Neural cell (in vitro differentiated cells): ENCODE data around the gene TRABD2B. TPM values are rescaled to one million over a fixed set of nuclear protein-coding genes. Genes with fewer than 3 reads are reported as not detected.

Experiments used
- H2AFZ ChIP-seq: fragments of 200-600, 300-800 bp; sonication (generic), shearing (Covaris generic); 2 replicates; pipeline ENCODE4 v1.6.0; 2014; ENCODE audit warnings: low read depth, mild to moderate bottlenecking, antibody characterized with exemption, low read length, moderate library complexity
- H3F3A ChIP-seq: fragments of 200-600 bp; shearing (Covaris generic); 2 replicates; pipeline ENCODE4 v1.6.1; 2016; ENCODE audit warnings: mild to moderate bottlenecking, moderate library complexity, mixed read lengths, antibody characterized with exemption, low read length; ENCODE audit not compliant: insufficient read depth, poor library complexity, severe bottlenecking
- H3K27ac ChIP-seq: fragments of 200-600, 300-800 bp; sonication (generic), shearing (Covaris generic); 2 replicates; pipeline ENCODE4 v1.5.1; 2014; ENCODE audit warnings: mild to moderate bottlenecking, low read length, moderate library complexity
- H3K27me3 ChIP-seq: fragments of 300-800, 200-600 bp; sonication (generic), shearing (Covaris generic); 2 replicates; pipeline ENCODE4 v1.6.0; 2014; ENCODE audit warnings: mild to moderate bottlenecking, low read depth, low read length, moderate library complexity; ENCODE audit not compliant: insufficient read depth
- H3K36me3 ChIP-seq: fragments of 300-800, 200-600 bp; sonication (generic), shearing (Covaris generic); 2 replicates; pipeline ENCODE4 v1.5.1; 2014; ENCODE audit warnings: mild to moderate bottlenecking, antibody characterized with exemption, low read length, moderate library complexity; ENCODE audit not compliant: insufficient read depth
- H3K4me2 ChIP-seq: fragments of 300-800, 200-600 bp; sonication (generic), shearing (Covaris generic); 2 replicates; pipeline ENCODE4 v1.6.0; 2014; ENCODE audit warnings: mild to moderate bottlenecking, low read length
- H3K4me3 ChIP-seq: fragments of 300-800, 200-600 bp; sonication (generic), shearing (Covaris generic); 2 replicates; pipeline ENCODE4 v1.5.1; 2014; ENCODE audit warnings: mild to moderate bottlenecking, low read length, moderate library complexity
- H3K79me2 ChIP-seq: fragments of 200-600 bp; shearing (Covaris generic); replicated peaks from 2 replicates; pipeline ENCODE4 v1.6.0; 2014; ENCODE audit warnings: mild to moderate bottlenecking, low read length, moderate library complexity; ENCODE audit not compliant: insufficient read depth
- H3K9ac ChIP-seq: fragments of 300-800, 200-600 bp; sonication (generic), shearing (Covaris generic); 2 replicates; pipeline ENCODE4 v1.6.1; 2016; ENCODE audit warnings: mild to moderate bottlenecking, low read length, mixed read lengths
- H3K9me2 ChIP-seq: fragments of 200-600 bp; shearing (Covaris generic); 2 replicates; pipeline ENCODE4 v1.6.1; 2016; ENCODE audit warnings: mild to moderate bottlenecking, low read length, mixed read lengths; ENCODE audit not compliant: insufficient read depth
- H3K9me3 ChIP-seq: fragments of 200-600, 300-800 bp; sonication (generic), shearing (Covaris generic); 2 replicates; pipeline ENCODE4 v1.6.1; 2016; ENCODE audit warnings: mild to moderate bottlenecking, mixed run types, low read length, moderate library complexity, mixed read lengths
- H4K20me1 ChIP-seq: fragments of 200-600 bp; shearing (Covaris generic); 2 replicates; pipeline ENCODE4 v1.6.1; 2016; ENCODE audit warnings: mild to moderate bottlenecking, mixed run types; ENCODE audit not compliant: insufficient read depth
- CTCF ChIP-seq: fragments of 450-650 bp; IDR thresholded peaks from 2 replicates; pipeline ENCODE4 v1.5.1; 2014; ENCODE audit warnings: antibody characterized with exemption, mild to moderate bottlenecking, moderate library complexity; ENCODE audit not compliant: poor library complexity, severe bottlenecking
- EP300 ChIP-seq: fragments of 450-650 bp; conservative IDR thresholded peaks from 2 replicates; pipeline ENCODE4 v1.6.1; 2014; ENCODE audit warnings: antibody characterized with exemption, mild to moderate bottlenecking, moderate library complexity; ENCODE audit not compliant: poor library complexity, severe bottlenecking
- EZH2 ChIP-seq: fragments of 200-600, 300-800 bp; shearing (Covaris generic), sonication (generic); IDR thresholded peaks from 2 replicates; pipeline ENCODE4 v1.6.1; 2014; ENCODE audit warnings: antibody characterized with exemption, low read length, borderline replicate concordance, mild to moderate bottlenecking; ENCODE audit not compliant: insufficient read depth, poor library complexity, severe bottlenecking
- MXI1 ChIP-seq: fragments of 450-650 bp; conservative IDR thresholded peaks from 2 replicates; pipeline ENCODE4 v1.6.1; 2014; ENCODE audit warnings: antibody characterized with exemption, mild to moderate bottlenecking; ENCODE audit not compliant: poor library complexity, severe bottlenecking
- RAD21 ChIP-seq: fragments of 450-650 bp; conservative IDR thresholded peaks from 2 replicates; pipeline ENCODE4 v1.6.1; 2014; ENCODE audit warnings: antibody characterized with exemption, mild to moderate bottlenecking, moderate library complexity
- REST ChIP-seq: IDR thresholded peaks from 2 replicates; pipeline ENCODE4 v1.6.1; 2012; ENCODE audit warnings: borderline replicate concordance
- SMC3 ChIP-seq: fragments of 450-650 bp; conservative IDR thresholded peaks from 2 replicates; pipeline ENCODE4 v1.6.1; 2014; ENCODE audit warnings: antibody characterized with exemption, mild to moderate bottlenecking, moderate library complexity; ENCODE audit not compliant: poor library complexity
- TAF1 ChIP-seq: IDR thresholded peaks from 2 replicates; pipeline ENCODE4 v1.6.1; 2012; ENCODE audit warnings: low read depth
- polyA plus RNA-seq: library from polyadenylated mRNA; depleted of rRNA; stranded (reverse); fragments of >200 nt; gene quantifications from 2 replicates; pipeline ENCODE4 v1.2.3, GENCODE V29; 2014

Gene TRABD2B
- polyA plus RNA-seq, 1 donor from 2014 or later = 0.02 TPM

GRCh38 chr1:47859092-47859743, 138.0 kb downstream of the TRABD2B start:
- H3K9me2 ChIP-seq = no peaks in the 10 kb centered on the region
- no peaks in the 10 kb centered on the region for H3K79me2 ChIP-seq
- H3F3A ChIP-seq = no peaks in the 10 kb centered on the region
- H3K4me2 ChIP-seq = no peak overlapping the region
- no peaks in the 10 kb centered on the region for H3K36me3 ChIP-seq
- no peak overlapping the region for H2AFZ ChIP-seq
- H3K9me3 ChIP-seq = no peaks in the 10 kb centered on the region
- no peak overlapping the region for H3K4me3 ChIP-seq
- no peaks in the 10 kb centered on the region for H3K27me3 ChIP-seq
- no peak overlapping the region for H3K9ac ChIP-seq
- TF ChIP-seq REST (no peak), TAF1 (no peak), CTCF (no peak), RAD21 (no peak), MXI1 (no peak), EP300 (no peak), SMC3 (no peak), EZH2 (no peak)
- H3K27ac ChIP-seq = no peak overlapping the region
- no peaks in the 10 kb centered on the region for H4K20me1 ChIP-seq

- Histone ChIP-seq H3K9ac (no peak overlapping the region), H3K9me2 (no peaks in the 10 kb centered on the region), H3K4me2 (no peak overlapping the region), H3K9me3 (no peaks in the 10 kb centered on the region), H3K4me3 (no peak overlapping the region), H3K27ac (no peak overlapping the region), H4K20me1 (no peaks in the 10 kb centered on the region), H3K27me3 (no peaks in the 10 kb centered on the region), H3K36me3 (no peaks in the 10 kb centered on the region), H3K79me2 (no peaks in the 10 kb centered on the region), H2AFZ (no peak overlapping the region), H3F3A (no peaks in the 10 kb centered on the region)
- TF ChIP-seq EZH2 = no peak
- no peak for TF ChIP-seq TAF1
- TF ChIP-seq REST = no peak
- TF ChIP-seq MXI1 = no peak
These were observed 140.2 kb downstream of the TRABD2B start for GRCh38 chr1:47856996-47857395.
